HG03039 (cell line): Measurements from ENCODE around the gene IL1RAP.

Source experiments
- ATAC-seq: cut with Tn5 transposase; IDR thresholded peaks from one replicate; pipeline ENCODE4 v1.9.1; 2021; ENCODE audit warnings: mild to moderate bottlenecking, moderate library complexity; ENCODE audit not compliant: unreplicated experiment

Gene IL1RAP

GRCh38 chr3:190541008-190541407 is 27.1 kb downstream of the IL1RAP start:
- no peak for ATAC-seq

- ATAC-seq, result no peak
These were observed 27.7 kb downstream of the IL1RAP start for GRCh38 chr3:190541560-190541959.

GRCh38 chr3:190542846-190543245 is 29.0 kb downstream of the IL1RAP start:
- ATAC-seq, result no peak

GRCh38 chr3:190543671-190544070 is 29.8 kb downstream of the IL1RAP start:
- no peak for ATAC-seq

GRCh38 chr3:190545191-190545590 is 31.3 kb downstream of the IL1RAP start:
- ATAC-seq, result no peak

GRCh38 chr3:190546881-190547510 is 33.1 kb downstream of the IL1RAP start:
- no peak for ATAC-seq

GRCh38 chr3:190548031-190548656 is 34.3 kb downstream of the IL1RAP start:
- no peak for ATAC-seq

GRCh38 chr3:190552021-190552420 is 38.1 kb downstream of the IL1RAP start:
- ATAC-seq, result no peak

- ATAC-seq, result no peak
These were observed 39.3 kb downstream of the IL1RAP start for GRCh38 chr3:190552969-190553759.

GRCh38 chr3:190554197-190554596 is 40.3 kb downstream of the IL1RAP start:
- no peak for ATAC-seq

GRCh38 chr3:190556351-190556750 is 42.5 kb downstream of the IL1RAP start:
- ATAC-seq, result no peak

GRCh38 chr3:190557296-190557695 is 43.4 kb downstream of the IL1RAP start:
- ATAC-seq, result no peak

GRCh38 chr3:190558316-190558715 is 44.4 kb downstream of the IL1RAP start:
- ATAC-seq, result no peak

- ATAC-seq, result no peak
These were observed 44.9 kb downstream of the IL1RAP start for GRCh38 chr3:190558796-190559195.

GRCh38 chr3:190560013-190560895 is 46.4 kb downstream of the IL1RAP start:
- ATAC-seq, result no peak

GRCh38 chr3:190562866-190563510 is 49.1 kb downstream of the IL1RAP start:
- ATAC-seq, result no peak

- no peak for ATAC-seq
These were observed 50.3 kb downstream of the IL1RAP start for GRCh38 chr3:190564175-190564574.

GRCh38 chr3:190566043-190566933 is 52.4 kb downstream of the IL1RAP start:
- no peak for ATAC-seq

GRCh38 chr3:190568036-190568435 is 54.2 kb downstream of the IL1RAP start:
- no peak for ATAC-seq

- ATAC-seq, result no peak
These were observed 60.6 kb downstream of the IL1RAP start for GRCh38 chr3:190574473-190574872.
